C4-2B (cell line): ENCODE results near the gene GYS1.

ENCODE experiments used
- ZFX ChIP-seq: fragments of 450-650 bp; IDR thresholded peaks from 2 replicates; pipeline ENCODE4 v1.6.1; 2017
- TF ChIP-seq, protein P1 (sequence below): fragments of 450-650 bp; conservative IDR thresholded peaks from 2 replicates; pipeline ENCODE4 v1.5.1; 2017; ENCODE audit warnings: mild to moderate bottlenecking

DNA sequence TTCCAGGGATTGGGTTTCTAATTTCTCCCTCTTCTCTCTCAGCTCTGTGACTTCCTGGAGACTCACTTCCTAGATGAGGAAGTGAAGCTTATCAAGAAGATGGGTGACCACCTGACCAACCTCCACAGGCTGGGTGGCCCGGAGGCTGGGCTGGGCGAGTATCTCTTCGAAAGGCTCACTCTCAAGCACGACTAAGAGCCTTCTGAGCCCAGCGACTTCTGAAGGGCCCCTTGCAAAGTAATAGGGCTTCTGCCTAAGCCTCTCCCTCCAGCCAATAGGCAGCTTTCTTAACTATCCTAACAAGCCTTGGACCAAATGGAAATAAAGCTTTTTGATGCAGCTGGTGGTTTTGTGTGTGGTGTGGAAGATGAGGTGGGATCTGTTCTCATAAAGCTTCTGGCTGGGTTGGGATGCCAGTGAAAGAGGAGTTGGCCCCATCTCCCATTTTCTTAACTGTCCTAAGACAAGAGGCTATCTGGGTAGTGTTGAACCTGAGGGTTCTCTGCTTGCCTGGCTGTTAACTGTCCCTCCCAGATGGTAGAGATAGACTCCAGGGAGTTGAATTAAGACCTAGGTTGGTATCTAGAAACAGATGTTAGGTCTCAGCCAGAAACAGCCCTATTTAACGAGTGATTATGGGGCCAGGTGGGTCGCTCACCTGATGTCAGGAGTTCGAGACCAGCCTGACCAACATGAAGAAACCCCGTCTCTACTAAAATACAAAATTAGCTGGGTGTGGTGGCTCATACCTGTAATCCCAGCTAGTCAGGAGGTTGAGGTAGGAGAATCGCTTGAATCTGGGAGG, 26.4 kb downstream of the GYS1 start:
- no peak for TF ChIP-seq ZFX
- TF ChIP-seq, protein P1, sequence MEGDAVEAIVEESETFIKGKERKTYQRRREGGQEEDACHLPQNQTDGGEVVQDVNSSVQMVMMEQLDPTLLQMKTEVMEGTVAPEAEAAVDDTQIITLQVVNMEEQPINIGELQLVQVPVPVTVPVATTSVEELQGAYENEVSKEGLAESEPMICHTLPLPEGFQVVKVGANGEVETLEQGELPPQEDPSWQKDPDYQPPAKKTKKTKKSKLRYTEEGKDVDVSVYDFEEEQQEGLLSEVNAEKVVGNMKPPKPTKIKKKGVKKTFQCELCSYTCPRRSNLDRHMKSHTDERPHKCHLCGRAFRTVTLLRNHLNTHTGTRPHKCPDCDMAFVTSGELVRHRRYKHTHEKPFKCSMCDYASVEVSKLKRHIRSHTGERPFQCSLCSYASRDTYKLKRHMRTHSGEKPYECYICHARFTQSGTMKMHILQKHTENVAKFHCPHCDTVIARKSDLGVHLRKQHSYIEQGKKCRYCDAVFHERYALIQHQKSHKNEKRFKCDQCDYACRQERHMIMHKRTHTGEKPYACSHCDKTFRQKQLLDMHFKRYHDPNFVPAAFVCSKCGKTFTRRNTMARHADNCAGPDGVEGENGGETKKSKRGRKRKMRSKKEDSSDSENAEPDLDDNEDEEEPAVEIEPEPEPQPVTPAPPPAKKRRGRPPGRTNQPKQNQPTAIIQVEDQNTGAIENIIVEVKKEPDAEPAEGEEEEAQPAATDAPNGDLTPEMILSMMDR = no peak
